IPS-11a (cell line): ENCODE results near the gene HIF3A.
A peak's percentile ranks its signal among the peaks of the same experiment; 100 is the strongest.
"Not testable (repeated sequence)": the region's sequence is repeated elsewhere in the genome, so short reads cannot be mapped to it uniquely, and the experiment has no call there.

Experiments
- H3K4me3 ChIP-seq: one replicate; pipeline ENCODE4 v1.5.1; 2013; ENCODE audit warnings: low read depth, low read length, control low read depth

HIF3A gene

DNA sequence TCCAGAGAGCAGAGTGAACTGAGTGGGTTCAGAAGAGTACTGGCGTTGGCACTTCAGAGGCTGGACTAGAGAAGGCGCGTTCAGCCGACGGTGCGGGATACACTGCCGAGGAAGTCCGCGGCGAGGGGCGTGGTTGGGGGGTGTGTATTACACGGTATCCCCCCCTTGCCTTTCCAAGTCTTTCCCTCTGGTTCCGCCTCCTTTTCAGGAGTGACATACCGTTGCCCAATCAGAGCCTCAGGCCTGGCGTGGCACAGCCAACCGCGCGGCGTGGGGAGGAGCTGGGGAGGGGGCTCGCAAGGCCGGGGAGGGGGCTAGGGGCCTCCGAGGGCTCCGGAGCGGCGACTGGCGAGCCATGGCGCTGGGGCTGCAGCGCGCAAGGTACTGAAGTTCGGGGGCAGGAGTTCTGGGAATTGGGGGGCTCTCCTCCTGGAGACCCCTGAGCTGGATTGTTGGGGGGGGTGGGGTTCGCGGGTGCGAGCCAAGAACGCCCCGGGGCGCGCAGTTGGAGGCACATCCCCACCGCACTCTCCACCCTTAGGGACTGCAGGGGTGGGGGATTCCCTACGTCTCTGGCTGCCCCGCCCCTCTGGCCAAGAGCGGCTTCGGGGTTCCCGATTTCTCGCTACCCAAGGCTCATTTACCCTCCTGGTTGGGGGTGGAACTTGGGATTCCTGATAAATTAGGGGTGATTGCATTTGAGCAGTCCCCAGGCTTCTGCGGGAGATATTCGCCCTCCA, at the start of gene HIF3A:
HIF3A (plus strand) TSS at position 321 of the 740 bp plus-strand sequence; CDS start at position 356, 35 bp downstream.
- peak within 1 kb of the TSS; percentile 67 for H3K4me3 ChIP-seq

DNA sequence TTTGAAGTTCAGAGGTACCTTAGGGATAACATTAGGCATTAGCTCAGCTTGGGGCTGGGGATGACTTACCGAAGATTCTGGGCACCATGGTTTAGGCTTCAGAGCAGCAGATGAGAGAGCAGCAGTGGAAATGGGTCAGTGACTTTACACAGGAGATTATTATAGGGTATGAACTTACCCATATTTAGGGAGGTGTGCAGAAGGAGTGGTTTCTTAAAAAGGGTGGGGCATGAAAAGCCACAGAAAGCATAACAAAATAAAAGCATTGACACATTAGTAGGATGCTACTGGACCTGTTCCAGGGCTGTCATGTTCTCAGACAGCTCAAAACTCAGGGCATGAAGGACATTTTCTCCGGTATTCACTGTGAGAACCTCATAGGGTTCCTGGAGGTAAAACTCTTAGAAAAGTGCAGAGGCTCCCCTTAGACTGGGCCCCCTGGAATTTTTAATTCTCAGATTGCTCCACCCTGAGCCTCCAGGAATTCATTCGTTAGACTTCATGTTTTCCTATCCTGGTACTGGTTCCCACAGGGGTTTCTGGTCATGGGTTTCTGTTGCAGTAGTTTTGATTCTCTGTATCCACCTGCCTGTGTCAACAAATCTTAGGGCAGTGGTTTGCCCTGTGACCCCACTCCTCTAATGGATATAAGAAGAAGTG, 46.6 kb upstream of the HIF3A start:
- H3K4me3 ChIP-seq: no peak overlapping the region

DNA sequence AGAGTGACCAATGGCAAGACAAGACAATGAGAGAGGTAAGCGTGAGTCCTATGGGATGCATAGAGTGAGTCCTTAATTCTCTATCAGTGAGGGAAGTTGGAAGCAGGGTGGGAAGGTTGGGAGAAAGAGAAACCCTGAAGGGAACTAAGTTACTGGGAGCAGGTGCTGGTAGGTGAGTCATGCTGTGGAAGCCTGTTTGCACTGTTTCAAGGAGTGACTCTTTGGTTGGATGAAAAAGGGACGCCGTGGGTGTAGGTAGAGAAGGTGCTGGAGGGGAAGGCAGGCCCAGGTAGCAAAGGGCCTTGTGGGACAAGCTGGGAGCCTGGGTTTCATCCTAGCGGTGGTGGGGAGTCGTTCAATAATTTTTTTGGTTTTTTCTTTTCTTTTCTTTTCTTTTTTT, 45.4 kb upstream of the HIF3A start:
- no peak overlapping the region for H3K4me3 ChIP-seq

DNA sequence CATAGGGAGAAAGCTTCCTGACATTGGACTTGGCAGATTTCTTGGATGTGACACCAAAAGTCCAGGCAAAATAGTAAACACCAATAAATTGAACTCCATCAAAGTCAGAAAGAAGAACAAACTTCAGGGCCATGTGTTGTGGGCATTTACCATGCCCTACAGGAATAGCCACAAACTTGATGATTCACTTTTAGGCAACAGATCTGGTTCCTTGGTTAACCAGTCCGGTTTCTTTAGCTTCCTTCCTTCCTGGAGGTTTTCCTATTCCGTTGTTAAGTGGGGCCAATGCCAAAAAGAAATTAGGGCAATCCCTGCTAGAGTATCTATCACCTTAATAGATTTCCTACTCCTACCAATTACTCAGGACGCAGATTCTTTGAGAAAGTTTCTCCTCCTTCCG, 42.1 kb upstream of the HIF3A start:
- H3K4me3 ChIP-seq: no peak overlapping the region

DNA sequence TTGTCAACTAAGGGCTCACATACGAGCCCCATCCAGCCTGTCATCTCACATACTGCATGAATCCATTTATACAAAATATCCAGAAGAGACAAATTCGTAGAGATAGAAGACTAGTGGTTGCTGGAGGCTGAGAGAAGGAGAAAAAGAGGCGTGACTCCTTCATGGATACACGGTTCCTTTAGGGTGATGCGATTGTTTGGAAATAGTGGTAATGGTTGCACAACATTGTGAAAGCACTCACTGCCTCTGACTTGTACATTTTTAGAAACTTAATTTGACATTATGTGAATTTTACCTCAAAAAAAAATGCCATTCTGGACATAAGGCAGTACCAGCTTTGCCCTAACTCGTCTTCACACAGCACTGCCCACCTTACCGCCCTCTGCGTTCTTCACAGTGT, 40.0 kb upstream of the HIF3A start:
- H3K4me3 ChIP-seq: no peak overlapping the region

DNA sequence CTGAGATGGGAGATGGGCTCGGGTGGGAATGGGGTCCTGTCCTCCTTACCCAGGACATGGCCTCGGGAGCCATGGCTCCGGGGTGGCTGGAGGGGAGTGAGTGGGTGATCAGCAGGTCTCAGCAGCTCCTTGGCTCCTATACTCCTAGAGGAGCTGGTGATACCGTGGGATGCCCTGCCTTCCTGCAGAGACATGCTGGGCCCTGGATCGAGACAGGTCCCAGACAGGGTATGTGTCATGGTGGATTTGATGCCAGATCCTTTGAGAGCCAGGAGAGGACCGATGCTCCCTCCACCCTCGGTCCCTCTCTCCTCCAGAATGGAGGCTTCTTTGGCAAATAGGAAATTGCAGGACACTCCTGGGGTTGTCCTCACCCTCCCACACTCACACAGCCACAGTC, 35.3 kb upstream of the HIF3A start:
- H3K4me3 ChIP-seq: not testable (repeated sequence)

DNA sequence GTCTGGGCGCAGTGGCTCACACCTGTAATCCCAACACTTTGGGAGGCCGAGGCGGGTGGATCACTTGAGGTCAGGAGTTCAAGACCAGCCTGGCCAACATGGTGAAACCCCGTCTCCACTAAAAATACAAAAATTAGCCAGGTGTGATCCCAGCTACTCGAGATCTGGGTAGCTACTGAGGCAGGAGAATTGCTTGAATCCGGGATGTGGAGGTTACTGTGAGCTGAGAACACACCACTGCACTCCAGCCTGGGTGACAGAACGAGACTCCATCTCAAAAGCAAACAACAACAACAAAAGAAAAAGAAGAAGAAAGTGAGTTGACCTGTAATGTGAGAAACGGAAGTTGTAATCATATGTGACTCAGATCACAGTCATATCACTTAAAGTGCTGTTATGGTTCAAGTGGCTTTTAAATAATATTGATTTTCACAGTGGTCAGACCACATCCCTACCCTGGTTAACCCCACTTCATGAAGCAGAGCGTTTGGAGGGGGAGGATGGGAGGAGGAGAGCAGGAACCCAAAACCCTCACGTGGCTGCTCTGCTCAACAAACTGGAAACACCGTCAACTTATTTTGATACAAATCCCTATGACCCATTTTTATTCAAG, 34.1 kb upstream of the HIF3A start:
- H3K4me3 ChIP-seq: not testable (repeated sequence)

DNA sequence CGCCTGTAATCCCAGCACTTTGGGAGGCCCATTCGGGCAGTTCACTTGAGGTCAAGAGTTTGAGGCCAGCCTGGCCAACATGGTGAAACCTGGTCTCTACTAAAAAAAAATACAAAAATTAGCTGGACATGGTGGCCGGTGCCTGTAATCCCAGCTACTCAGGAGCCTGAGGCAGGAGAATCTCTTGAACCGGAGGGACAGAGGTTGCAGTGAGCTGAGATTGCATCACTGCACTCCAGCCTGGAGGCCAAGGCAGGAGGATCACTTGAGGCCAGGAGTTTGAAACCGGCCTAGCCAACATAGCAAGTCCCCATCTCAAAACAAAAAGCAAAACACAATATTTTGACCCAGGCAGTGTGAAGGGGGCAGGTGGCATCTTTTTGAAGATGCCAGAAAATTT, 32.0 kb upstream of the HIF3A start:
- not testable (repeated sequence) for H3K4me3 ChIP-seq

DNA sequence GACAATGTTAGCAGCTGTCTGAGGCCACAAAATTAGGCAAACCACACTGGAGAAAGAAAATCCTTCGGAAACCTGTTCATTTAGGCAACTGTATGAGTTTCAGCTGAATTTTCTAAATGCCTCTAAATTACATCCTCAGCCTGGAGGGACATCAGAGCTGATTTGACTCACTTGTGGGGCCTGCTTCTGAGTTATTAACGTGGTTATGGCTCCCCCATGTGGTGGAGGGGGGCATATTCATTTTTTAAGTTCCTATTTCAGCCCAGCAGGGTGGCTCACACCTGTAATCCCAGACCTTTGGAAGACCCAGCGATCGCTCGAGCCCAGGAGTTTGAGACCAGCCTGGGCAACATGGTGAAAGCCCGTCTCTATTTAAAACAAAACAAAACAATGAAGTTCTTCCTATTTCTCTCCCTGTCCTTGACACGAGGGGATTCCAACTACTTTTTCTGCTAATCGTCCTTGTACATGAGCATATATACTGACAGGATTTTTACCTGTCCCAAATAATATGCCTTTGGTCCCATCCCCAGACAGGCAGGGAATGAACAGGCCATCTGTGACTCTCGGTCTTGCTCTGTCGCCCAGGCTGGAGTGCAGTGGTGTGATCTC, 31.5 kb upstream of the HIF3A start:
- no peak overlapping the region for H3K4me3 ChIP-seq

DNA sequence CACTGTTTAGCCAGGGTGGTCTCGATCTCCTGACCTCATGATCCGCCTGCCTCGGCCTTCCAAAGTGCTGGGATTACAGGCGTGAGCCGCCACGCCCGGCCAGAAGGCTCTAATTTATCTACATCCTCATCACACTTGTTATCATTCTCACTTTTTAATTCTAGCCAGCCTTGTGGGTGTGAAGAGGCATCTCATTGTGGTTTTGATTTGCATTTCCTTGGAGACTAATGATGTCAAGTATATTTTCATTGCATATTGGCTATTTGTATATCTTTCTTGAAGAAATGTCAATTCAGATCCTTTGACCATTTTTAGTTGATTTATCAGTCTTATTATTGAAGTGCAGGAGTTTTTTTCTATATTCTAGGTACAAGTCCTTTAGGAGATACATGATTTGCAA, 27.7 kb upstream of the HIF3A start:
- H3K4me3 ChIP-seq: no peak overlapping the region

DNA sequence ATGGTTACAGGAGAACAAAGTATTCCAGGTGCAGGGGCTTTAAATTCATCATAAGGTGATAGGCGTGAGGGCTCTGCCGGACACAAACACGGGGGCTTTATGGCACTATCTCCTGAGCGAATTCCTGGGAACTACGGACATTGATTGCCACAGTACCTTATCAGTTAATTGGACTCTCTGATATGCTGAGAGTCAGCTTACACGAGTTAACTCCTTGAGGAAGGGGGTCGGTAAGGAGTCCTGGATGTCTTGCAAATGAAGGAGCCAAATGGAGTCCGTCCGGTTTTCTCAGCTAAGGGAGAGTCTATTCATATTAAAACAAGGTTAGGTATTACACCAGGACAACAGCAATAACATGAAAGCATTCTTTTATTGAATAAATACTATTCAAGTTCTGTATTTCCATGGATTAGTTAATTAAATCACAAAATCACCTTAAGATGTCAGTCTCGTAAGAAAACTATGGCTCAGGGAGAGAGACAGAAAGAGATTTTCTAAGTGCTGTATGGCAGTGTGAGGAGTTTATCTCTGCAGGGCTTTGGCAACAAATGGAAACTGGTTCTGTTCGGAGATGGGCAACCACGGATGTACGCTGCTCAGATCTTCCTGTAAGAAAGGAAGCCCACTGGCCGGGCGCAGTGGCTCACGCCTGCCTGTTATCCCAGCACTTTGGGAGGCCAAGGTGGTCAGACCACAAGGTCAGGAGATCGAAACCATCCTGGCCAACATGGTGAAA, 26.2 kb upstream of the HIF3A start:
- no peak overlapping the region for H3K4me3 ChIP-seq

DNA sequence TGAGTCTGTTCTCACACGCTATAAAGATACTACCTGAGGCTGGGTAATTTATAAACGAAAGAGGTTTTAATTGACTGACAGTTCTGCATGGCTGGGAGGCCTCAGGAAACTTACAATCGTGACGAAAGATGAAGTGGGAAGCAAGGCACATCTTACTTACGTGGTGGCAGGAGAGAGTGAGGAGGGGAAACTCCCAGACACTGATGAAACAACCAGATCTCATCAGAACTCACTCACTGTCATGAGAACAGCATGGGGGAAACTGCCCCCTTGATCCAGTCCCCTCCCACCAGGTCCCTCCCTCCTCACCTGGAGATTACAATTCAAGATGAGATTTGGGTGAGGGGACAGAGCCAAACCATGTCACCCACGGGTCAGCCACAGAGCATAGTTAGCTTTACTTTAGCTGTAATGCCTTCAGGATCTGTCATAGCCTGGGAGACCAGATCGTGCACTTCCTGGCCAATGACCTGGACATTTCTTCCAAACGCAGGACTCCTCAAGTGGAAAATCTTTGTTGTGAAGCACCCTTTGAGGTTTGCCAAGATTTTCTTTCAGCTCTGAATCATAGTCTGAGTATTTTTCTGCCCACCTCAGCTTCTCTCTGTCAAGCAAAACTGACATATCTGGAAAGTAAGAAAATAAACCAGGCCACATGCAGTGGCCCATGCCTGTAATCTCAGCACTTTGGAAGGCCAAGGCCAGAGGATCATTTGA, 25.2 kb upstream of the HIF3A start:
- no peak overlapping the region for H3K4me3 ChIP-seq

DNA sequence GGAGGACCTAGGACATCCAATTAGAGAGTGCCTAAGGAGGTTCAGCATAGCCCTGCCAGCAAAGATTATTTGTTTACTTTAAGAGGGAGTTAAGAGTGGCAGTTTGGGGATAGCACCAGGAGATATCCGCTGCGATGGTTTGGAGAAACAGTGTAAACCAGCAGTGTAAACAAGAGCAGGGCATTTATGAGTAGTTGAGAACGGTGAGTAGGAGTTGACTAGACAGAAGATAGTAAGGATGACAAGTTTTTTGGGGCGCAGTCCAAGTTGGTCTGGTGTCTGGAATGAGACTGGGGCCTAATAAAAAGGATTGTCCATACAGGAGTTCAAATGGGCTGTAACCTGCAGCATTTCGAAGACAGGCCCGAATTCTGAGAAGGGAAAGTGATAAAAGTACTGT, 22.9 kb upstream of the HIF3A start:
- not testable (repeated sequence) for H3K4me3 ChIP-seq

DNA sequence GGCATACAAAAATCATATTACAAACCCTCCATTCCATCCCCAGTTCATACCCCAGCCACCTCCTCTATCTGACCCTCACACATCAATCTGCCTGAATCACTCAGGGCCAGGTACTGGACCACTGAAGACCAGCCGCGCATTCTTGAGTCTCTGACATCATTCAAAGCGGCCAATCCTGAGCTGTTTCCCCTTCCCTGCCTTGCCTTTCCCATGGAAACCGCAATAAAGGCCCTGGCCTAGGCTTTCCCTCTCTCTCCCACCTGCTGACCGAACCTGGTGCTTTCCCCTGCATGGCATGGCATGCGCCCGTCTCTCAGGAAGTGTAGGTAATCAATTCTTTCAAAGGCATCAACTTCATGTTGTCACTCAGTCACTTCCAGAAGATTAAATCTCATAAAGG, 17.7 kb upstream of the HIF3A start:
- no peak overlapping the region for H3K4me3 ChIP-seq

DNA sequence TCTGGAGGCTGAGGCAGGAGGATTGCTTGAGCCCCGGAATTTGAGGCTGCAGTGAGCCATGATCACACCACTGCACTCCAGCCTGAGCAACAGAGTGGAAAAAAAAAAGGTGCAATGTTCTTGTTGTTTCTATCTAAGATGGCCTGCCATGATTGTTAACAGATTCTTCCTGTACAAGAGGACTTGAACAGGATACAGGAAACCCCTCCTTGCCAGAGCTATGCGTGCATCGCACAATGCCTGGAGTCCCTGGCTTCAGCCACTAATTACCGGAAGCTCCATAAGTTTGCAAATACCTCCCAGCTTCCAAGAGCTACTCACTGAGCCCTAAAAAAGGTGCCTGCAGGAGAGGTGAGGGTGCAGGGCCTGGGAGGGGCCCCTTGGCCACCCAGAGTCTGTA, 13.1 kb upstream of the HIF3A start:
- H3K4me3 ChIP-seq: no peak overlapping the region

DNA sequence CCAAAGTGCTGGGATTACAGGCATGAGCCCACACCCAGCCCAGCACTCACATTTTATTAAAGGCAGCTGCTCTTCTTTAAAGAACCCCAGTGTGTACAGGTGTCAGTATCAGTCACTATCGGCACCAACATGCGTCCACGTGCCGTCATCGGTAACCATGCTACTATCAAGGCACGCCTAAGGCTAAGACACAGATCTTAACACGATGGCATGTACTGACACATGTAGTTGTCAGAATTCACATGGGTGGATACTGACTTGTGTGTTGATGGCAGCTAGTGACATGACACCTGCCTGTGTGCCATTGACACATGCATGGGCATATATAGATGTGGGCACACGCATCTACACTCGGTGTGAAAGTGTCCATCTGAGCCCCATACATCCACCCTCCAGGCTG, 12.2 kb upstream of the HIF3A start:
- no peak overlapping the region for H3K4me3 ChIP-seq

DNA sequence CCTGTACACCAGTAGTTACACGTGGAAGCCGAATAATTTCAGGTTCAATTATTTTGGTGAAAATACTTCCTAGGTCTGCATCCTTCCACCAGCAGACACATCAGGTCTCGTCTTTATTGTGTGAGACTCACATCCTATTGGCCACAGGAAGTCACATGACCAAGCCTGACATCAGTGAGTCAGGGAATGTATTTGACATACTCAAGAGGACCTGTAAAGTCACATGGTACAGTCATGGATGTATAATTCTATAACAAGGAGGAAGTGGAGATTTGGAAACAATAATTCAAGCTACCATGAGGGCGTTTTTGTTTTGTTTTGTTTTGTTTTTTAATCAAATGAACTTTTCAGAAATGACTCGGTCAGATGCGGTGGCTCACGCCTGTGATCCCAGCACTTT, 9.3 kb upstream of the HIF3A start:
- H3K4me3 ChIP-seq: no peak overlapping the region

DNA sequence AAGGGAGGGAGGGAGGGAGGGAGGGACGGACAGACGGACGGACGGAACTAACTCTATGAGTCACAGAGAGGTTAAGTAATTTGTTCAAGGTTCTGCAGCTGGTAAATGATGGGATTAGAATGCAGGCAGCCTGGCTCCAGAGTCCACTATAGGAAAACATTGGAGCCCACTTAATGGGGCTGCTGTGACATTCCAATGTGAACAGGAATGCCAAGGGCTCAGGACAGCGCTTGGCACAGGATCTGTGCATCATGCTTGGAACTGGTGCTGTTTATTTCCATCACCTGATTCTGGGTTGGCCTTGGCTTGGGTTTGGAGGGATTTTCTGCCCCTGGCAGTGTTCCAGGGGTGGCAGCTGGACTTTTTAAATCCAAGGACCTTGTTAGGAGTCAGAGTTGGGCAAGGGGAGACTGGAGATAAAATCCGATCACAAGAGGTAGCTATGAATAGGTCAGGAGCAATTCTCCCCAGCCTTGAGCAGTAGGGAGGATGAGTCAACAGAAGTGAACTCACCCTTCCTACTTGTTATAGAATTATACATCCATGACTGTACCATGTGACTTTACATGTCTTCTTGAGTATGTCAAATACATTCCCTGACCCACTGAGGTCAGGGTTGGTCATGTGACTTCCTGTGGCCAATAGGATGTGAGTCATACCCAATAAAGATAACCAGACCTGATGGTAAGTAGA, 7.8 kb upstream of the HIF3A start:
- H3K4me3 ChIP-seq: no peak overlapping the region

DNA sequence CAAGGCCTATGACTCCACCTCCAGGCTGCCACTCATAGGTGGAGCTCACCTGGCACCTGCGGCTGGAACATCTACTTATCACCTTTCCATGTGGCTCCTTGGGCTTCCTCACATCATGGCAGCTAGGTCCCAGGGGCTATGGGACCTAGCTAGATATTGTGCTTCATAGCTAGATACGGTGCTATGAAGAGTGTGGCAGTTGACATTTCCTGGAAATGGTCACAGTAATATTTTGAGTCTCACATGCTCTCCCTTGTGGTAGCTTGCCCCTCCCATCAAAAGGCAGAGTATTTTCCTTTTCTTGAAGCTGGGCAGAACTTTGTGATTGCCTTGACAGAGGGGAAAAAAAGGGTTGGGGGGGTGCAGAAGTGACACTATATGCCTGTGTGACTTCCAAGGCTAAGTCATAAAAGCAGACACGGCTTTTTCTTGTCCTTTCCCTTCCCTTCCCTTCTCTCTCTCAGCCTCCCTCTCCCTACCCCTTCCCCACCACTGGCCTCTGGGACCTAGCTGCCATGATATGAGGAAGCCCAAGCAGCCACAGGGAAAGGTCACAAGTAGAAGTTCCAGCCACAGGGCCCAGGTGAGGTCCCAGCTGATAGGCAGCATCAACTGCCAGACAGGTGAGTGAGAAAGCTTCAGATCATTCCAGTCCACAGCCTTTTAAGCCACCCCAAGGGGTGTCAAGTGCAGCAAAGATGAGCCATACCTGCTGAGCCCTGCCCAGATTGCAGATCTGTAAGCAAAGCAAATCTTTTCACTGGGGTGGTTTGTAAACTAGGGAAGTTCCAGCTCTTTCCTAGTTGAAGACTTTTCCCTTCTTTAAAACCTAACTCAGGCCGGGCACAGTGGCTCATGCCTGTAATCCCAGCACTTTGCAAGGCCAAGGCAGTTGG, 6.9 kb upstream of the HIF3A start:
- H3K4me3 ChIP-seq: no peak overlapping the region
